Measurements from ENCODE around the gene PBX4.

PBX4 gene

GRCh38 chr19:19527674-19528625 lies 90.5 kb downstream of the PBX4 start:
- Histone ChIP-seq H3K36me3 (ENCODE audit: insufficient read depth, low read length) (peaks cover 41% of the 10 kb centered on the region), H3K9ac (ENCODE audit: low read length) (no peak overlapping the region), H3K27ac (ENCODE audit: low read depth, low read length, poor library complexity, severe bottlenecking) (peak overlapping the region; percentile 96), H4K20me1 (ENCODE audit: insufficient read depth, low read length) (no peaks in the 10 kb centered on the region), H3K9me3 (ENCODE audit: low read length) (no peaks in the 10 kb centered on the region), H3K79me2 (ENCODE audit: insufficient read depth, low read length) (peaks cover 3% of the 10 kb centered on the region), H2AFZ (ENCODE audit: low read length) (no peak overlapping the region), H3K4me3 (ENCODE audit: low read depth, low read length, poor library complexity, severe bottlenecking) (no peak overlapping the region), H3K4me2 (ENCODE audit: low read length) (no peak overlapping the region), H3K27me3 (ENCODE audit: insufficient read depth, low read length) (no peaks in the 10 kb centered on the region), H3K4me1 (ENCODE audit: insufficient read depth, low read length, severe bottlenecking) (peaks cover 50% of the 10 kb centered on the region), H3F3A (ENCODE audit: insufficient read depth, low read length) (no peaks in the 10 kb centered on the region; the same call in 1 of the 2 replicates), H3K9me2 (ENCODE audit: low read depth, low read length) (no peaks in the 10 kb centered on the region)
- TF ChIP-seq CTCF (IDR thresholded peaks at IDR 0.05; ENCODE audit: low read length) (no peak), EZH2 (IDR thresholded peaks at IDR 0.05; ENCODE audit: borderline replicate concordance, low read length) (no peak)

GRCh38 chr19:19527371-19527656 lies 91.2 kb downstream of the PBX4 start:
- Histone ChIP-seq H3K36me3 (ENCODE audit: insufficient read depth, low read length) (peaks cover 44% of the 10 kb centered on the region), H3K9ac (ENCODE audit: low read length) (peak overlapping the region; percentile 25; the same call in 1 of the 2 replicates), H3F3A (ENCODE audit: insufficient read depth, low read length) (no peaks in the 10 kb centered on the region; the same call in 1 of the 2 replicates), H3K27me3 (ENCODE audit: insufficient read depth, low read length) (no peaks in the 10 kb centered on the region), H3K9me3 (ENCODE audit: low read length) (no peaks in the 10 kb centered on the region), H3K79me2 (ENCODE audit: insufficient read depth, low read length) (peaks cover 8% of the 10 kb centered on the region), H3K4me2 (ENCODE audit: low read length) (peak overlapping the region; percentile 69; the same call in 1 of the 2 replicates), H3K4me1 (ENCODE audit: insufficient read depth, low read length, severe bottlenecking) (peaks cover 51% of the 10 kb centered on the region), H4K20me1 (ENCODE audit: insufficient read depth, low read length) (no peaks in the 10 kb centered on the region), H3K4me3 (ENCODE audit: low read depth, low read length, poor library complexity, severe bottlenecking) (no peak overlapping the region), H3K27ac (ENCODE audit: low read depth, low read length, poor library complexity, severe bottlenecking) (peak overlapping the region; percentile 96), H3K9me2 (ENCODE audit: low read depth, low read length) (no peaks in the 10 kb centered on the region), H2AFZ (ENCODE audit: low read length) (no peak overlapping the region)
- no peak for TF ChIP-seq CTCF (IDR thresholded peaks at IDR 0.05; ENCODE audit: low read length)
- no peak for TF ChIP-seq EZH2 (IDR thresholded peaks at IDR 0.05; ENCODE audit: borderline replicate concordance, low read length)

- H3K9ac ChIP-seq (ENCODE audit: low read length): peak overlapping the region; percentile 65; the same call in 1 of the 2 replicates
- H2AFZ ChIP-seq (ENCODE audit: low read length): no peak overlapping the region
- no peak for TF ChIP-seq CTCF (IDR thresholded peaks at IDR 0.05; ENCODE audit: low read length)
- TF ChIP-seq EZH2 (IDR thresholded peaks at IDR 0.05; ENCODE audit: borderline replicate concordance, low read length): no peak
- no peaks in the 10 kb centered on the region for H3K9me3 ChIP-seq (ENCODE audit: low read length)
- peaks cover 11% of the 10 kb centered on the region for H3K79me2 ChIP-seq (ENCODE audit: insufficient read depth, low read length)
- no peaks in the 10 kb centered on the region for H4K20me1 ChIP-seq (ENCODE audit: insufficient read depth, low read length)
- peaks cover 51% of the 10 kb centered on the region for H3K4me1 ChIP-seq (ENCODE audit: insufficient read depth, low read length, severe bottlenecking)
- peak overlapping the region; percentile 69 for H3K4me2 ChIP-seq (ENCODE audit: low read length)
- H3K36me3 ChIP-seq (ENCODE audit: insufficient read depth, low read length): peaks cover 44% of the 10 kb centered on the region
- H3F3A ChIP-seq (ENCODE audit: insufficient read depth, low read length): no peaks in the 10 kb centered on the region; the same call in 1 of the 2 replicates
- H3K27me3 ChIP-seq (ENCODE audit: insufficient read depth, low read length): no peaks in the 10 kb centered on the region
- no peaks in the 10 kb centered on the region for H3K9me2 ChIP-seq (ENCODE audit: low read depth, low read length)
- H3K4me3 ChIP-seq (ENCODE audit: low read depth, low read length, poor library complexity, severe bottlenecking): peak overlapping the region; percentile 43
- H3K27ac ChIP-seq (ENCODE audit: low read depth, low read length, poor library complexity, severe bottlenecking): peak overlapping the region; percentile 96
Observed at GRCh38 chr19:19526581-19527370, 91.7 kb downstream of the PBX4 start.

Measured in OCI-LY1 (cell line).